GM12878 (cell line): ENCODE measurements around the gene ARHGEF26. TPM values are rescaled to one million over a fixed set of nuclear protein-coding genes. Genes with fewer than 3 reads are reported as not detected.

Experiments used
- ATAC-seq: fragments of 200-7000 bp; cut with Tn5 transposase; 3 replicates; pipeline ENCODE4 v1.9.1; 2020; ENCODE audit warnings: mild to moderate bottlenecking, moderate library complexity
- BruUV-seq: library from RNA; stranded (reverse); fragments of 400-500 nt; replicated peaks from 2 replicates; lab custom pipeline; 2021; lab: Mats Ljungman, UMichigan
- CTCF ChIA-PET: fragments of 300-600 bp; sonication (Branson Sonifier 250); formaldehyde crosslinking; extraction: SDS; loops from one replicate; lab custom pipeline; 2021; ENCODE audit warnings: inconsistent platforms; lab: Yijun Ruan, JAX
- POLR2A ChIA-PET: fragments of 350-600 bp; formaldehyde crosslinking; extraction: SDS; loops from one replicate; lab custom pipeline; 2021; ENCODE audit warnings: inconsistent platforms; lab: Charles Lee
- RAD21 ChIA-PET: fragments of 300-600 bp; sonication (Branson Sonifier 250); formaldehyde crosslinking; loops from one replicate; lab custom pipeline; 2023; ENCODE audit warnings: antibody characterized with exemption; ENCODE audit not compliant: unreplicated experiment; lab: Charles Lee
- SMC1A ChIA-PET: fragments of 300-600 bp; sonication (Branson Sonifier 250); formaldehyde crosslinking; loops from one replicate; lab custom pipeline; 2023; ENCODE audit not compliant: unreplicated experiment, uncharacterized antibody; lab: Charles Lee
- DNase-seq: peaks from one replicate; pipeline ENCODE4 v3.0.0-alpha.2; 2011; ENCODE audit warnings: low read depth, low spot score
- FAIRE-seq: peaks from 3 replicates; lab custom pipeline; 2011; peaks lifted over from hg19 to GRCh38; lab: Jason Lieb, UNC
- H2AFZ ChIP-seq: 2 replicates; pipeline ENCODE4 v1.6.0; 2011; ENCODE audit warnings: low read depth, low read length, control low read depth; ENCODE audit not compliant: control insufficient read depth
- H3K27ac ChIP-seq: 2 replicates; pipeline ENCODE4 v1.5.1; 2011; ENCODE audit warnings: control low read depth; ENCODE audit not compliant: control insufficient read depth, insufficient read depth
- H3K27me3 ChIP-seq, 2 experiments: replicated peaks in 1 of 2; 2 replicates each; pipeline versions ENCODE4 v1.6.0 to v1.6.1; 2011; ENCODE audit warnings: low read length in 1 of 2; ENCODE audit not compliant: control insufficient read depth in 2 of 2, insufficient read depth in 2 of 2
- H3K36me3 ChIP-seq, 2 experiments: 2 replicates each; pipeline ENCODE4 v1.5.1; 2011; ENCODE audit warnings: low read length in 1 of 2; ENCODE audit not compliant: control insufficient read depth in 2 of 2, insufficient read depth in 2 of 2
- H3K4me1 ChIP-seq: 2 replicates; pipeline ENCODE4 v1.6.1; 2011; ENCODE audit warnings: mild to moderate bottlenecking, low read length, moderate library complexity, mixed read lengths; ENCODE audit not compliant: control insufficient read depth, insufficient read depth
- H3K4me2 ChIP-seq: 2 replicates; pipeline ENCODE4 v1.6.0; 2011; ENCODE audit warnings: control low read depth; ENCODE audit not compliant: control insufficient read depth, insufficient read depth
- H3K4me3 ChIP-seq: fragments of 200-600 bp; sonication (generic); 2 replicates; pipeline ENCODE4 v1.5.1; 2016
- H3K79me2 ChIP-seq: 2 replicates; pipeline ENCODE4 v1.6.0; 2011; ENCODE audit warnings: low read length; ENCODE audit not compliant: control insufficient read depth, insufficient read depth
- H3K9ac ChIP-seq: 2 replicates; pipeline ENCODE4 v1.8.0; 2011; ENCODE audit warnings: low read length, control low read depth, mixed read lengths; ENCODE audit not compliant: control insufficient read depth, insufficient read depth
- H3K9me3 ChIP-seq: replicated peaks from 3 replicates; pipeline ENCODE4 v1.5.1; 2011; ENCODE audit warnings: mild to moderate bottlenecking, low read length; ENCODE audit not compliant: control insufficient read depth, insufficient read depth
- H4K20me1 ChIP-seq: 2 replicates; pipeline ENCODE4 v1.6.0; 2011; ENCODE audit not compliant: control insufficient read depth, insufficient read depth
- ASH2L ChIP-seq: fragments of 300-600, 200-600 bp; sonication (generic); IDR thresholded peaks from 2 replicates; pipeline ENCODE4 v1.6.1; 2017; ENCODE audit warnings: low read depth, mild to moderate bottlenecking, borderline replicate concordance
- CHD2 ChIP-seq: IDR thresholded peaks from 2 replicates; pipeline ENCODE4 v1.6.1; 2011; ENCODE audit warnings: low read depth, low read length, improper control_type of control experiment, borderline replicate concordance
- GABPA ChIP-seq: IDR thresholded peaks from 2 replicates; pipeline ENCODE4 v1.6.1; 2014; ENCODE audit warnings: antibody characterized with exemption, low read depth, mild to moderate bottlenecking, inconsistent platforms
- HDGF ChIP-seq: fragments of 450-650 bp; IDR thresholded peaks from 2 replicates; pipeline ENCODE4 v1.6.1; 2016; ENCODE audit warnings: antibody characterized with exemption
- MYB ChIP-seq: fragments of 150-350 bp; IDR thresholded peaks from 2 replicates; pipeline ENCODE4 v1.6.1; 2014; ENCODE audit warnings: mild to moderate bottlenecking, low read depth, low read length, borderline replicate concordance
- NBN ChIP-seq: fragments of 450-650 bp; IDR thresholded peaks from 2 replicates; pipeline ENCODE4 v1.6.1; 2016
- RCOR1 ChIP-seq: conservative IDR thresholded peaks from 2 replicates; pipeline ENCODE4 v1.6.1; 2012; ENCODE audit warnings: low read depth, low read length, improper control_type of control experiment
- WGBS: methylation state at CpG from one replicate; pipeline ENCODE4 v1.1.6; 2016; ENCODE audit warnings: low lambda C conversion rate; ENCODE audit not compliant: insufficient replicate concordance, insufficient coverage; ENCODE audit errors: missing lambda C conversion rate; 5-methylcytosine and 5-hydroxymethylcytosine counted together
- in situ Hi-C: fragments of 300-500 bp; cut with MboI; formaldehyde crosslinking; loops from 9 replicates; pipeline ENCODE4 v1.14.3; 2018; ENCODE audit warnings: mixed read lengths
- intact Hi-C: fragments of 100-400 bp; cut with micrococcal nuclease; formaldehyde crosslinking; loops from one replicate; pipeline ENCODE4 v1.14.2; 2022; ENCODE audit not compliant: unreplicated experiment
- polyA plus RNA-seq, 11 experiments: library from polyadenylated mRNA; depleted of rRNA in 4 of 11; unstranded in 6 of 11; stranded (reverse) in 5 of 11; fragments of >200 nt; fragmentation: Nextera tagmentation in 4 of 11; fragmentation: Illumina TruSeq in 1 of 11; extraction: Ambion mirVana in 4 of 11; extraction: Trizol in 1 of 11; gene quantifications; 1 replicate in 1 of 11; 2 replicates in 10 of 11; pipeline versions ENCODE4 v1.2.1 to v1.2.3, GENCODE V29; 2011 to 2016; ENCODE audit warnings: inconsistent platforms in 2 of 11, missing spikeins in 2 of 11, low read depth in 1 of 11
- total RNA-seq, 4 experiments: library from RNA; depleted of rRNA in 3 of 4; stranded (reverse); fragments of >200 nt in 3 of 4; fragmentation: Illumina TruSeq in 1 of 4; extraction: Trizol in 1 of 4; gene quantifications; 2 replicates each; pipeline versions ENCODE4 v1.2.1 to v1.2.3, GENCODE V29; 2013 to 2021
- TF ChIP-seq, protein P1 (sequence below): fragments of 450-650 bp; IDR thresholded peaks from 2 replicates; pipeline ENCODE4 v1.6.1; 2017; ENCODE audit warnings: mild to moderate bottlenecking
- TF ChIP-seq, protein P2 (sequence below): IDR thresholded peaks from 2 replicates; pipeline ENCODE4 v1.6.1; 2012; ENCODE audit warnings: improper control_type of control experiment, low read depth, low read length; ENCODE audit not compliant: insufficient replicate concordance

Gene ARHGEF26
- total and polyA plus RNA-seq, 10 of the 15 experiments (the other 5 are each of a cell fraction or from before 2014, with no cell fraction given): 0.02 to 0.47 (median 0.05) TPM; not detected in 1

DNA sequence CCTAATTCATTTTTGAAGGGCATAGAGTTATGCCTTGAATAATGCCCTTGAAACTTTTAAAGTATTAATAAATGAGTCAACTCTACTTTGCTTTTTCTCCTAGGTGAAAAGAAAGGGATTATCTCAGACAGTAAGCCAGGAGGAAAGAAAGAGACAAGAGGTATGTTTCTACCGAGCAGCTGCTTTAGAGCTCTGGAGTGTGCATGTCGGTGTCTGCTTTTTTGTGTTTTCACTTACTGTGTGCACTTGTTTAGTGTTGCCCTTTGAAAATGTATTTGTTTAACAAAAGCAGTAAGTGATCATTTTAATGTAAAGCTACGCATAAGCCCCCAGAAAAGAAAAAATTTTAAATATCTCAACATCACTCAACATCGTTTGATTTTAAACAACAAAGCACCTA lies 28.1 kb downstream of the ARHGEF26 start:
- CTCF ChIA-PET: no interaction called here
- no TSS peak for BruUV-seq
- ATAC-seq (no peak), FAIRE-seq (no peak)
- intact Hi-C loops: no loop called here
- H3K36me3 ChIP-seq: no peaks in the 10 kb centered on the region
- H3K79me2 ChIP-seq: no peaks in the 10 kb centered on the region
- H2AFZ ChIP-seq: no peak overlapping the region
- H3K4me1 ChIP-seq: no peaks in the 10 kb centered on the region
- no peak overlapping the region for H3K4me2 ChIP-seq
- RAD21 ChIA-PET: no interaction called here
- no peaks in the 10 kb centered on the region for H4K20me1 ChIP-seq
- SMC1A ChIA-PET: no interaction called here
- POLR2A ChIA-PET: no interaction called here
- no peak overlapping the region for H3K9ac ChIP-seq
- H3K27ac ChIP-seq: no peak overlapping the region
- whole genome bisulfite sequencing: 72% methylated on average over 4 of the region's 4 CpGs
- in situ Hi-C loops: no loop called here
- no peaks in the 10 kb centered on the region; a peak in 1 of 4 replicates for H3K27me3 ChIP-seq
- no peak for TF ChIP-seq GABPA
- TF ChIP-seq ASH2L: no peak
- TF ChIP-seq CHD2: no peak
- no peak for TF ChIP-seq NBN
- TF ChIP-seq, protein P1, sequence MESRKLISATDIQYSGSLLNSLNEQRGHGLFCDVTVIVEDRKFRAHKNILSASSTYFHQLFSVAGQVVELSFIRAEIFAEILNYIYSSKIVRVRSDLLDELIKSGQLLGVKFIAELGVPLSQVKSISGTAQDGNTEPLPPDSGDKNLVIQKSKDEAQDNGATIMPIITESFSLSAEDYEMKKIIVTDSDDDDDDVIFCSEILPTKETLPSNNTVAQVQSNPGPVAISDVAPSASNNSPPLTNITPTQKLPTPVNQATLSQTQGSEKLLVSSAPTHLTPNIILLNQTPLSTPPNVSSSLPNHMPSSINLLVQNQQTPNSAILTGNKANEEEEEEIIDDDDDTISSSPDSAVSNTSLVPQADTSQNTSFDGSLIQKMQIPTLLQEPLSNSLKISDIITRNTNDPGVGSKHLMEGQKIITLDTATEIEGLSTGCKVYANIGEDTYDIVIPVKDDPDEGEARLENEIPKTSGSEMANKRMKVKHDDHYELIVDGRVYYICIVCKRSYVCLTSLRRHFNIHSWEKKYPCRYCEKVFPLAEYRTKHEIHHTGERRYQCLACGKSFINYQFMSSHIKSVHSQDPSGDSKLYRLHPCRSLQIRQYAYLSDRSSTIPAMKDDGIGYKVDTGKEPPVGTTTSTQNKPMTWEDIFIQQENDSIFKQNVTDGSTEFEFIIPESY: no peak
- TF ChIP-seq, all 136 proteins: peak for 0
- no peak for DNase-seq
- H3K9me3 ChIP-seq: no peaks in the 10 kb centered on the region
- H3K4me3 ChIP-seq: no peak overlapping the region

DNA sequence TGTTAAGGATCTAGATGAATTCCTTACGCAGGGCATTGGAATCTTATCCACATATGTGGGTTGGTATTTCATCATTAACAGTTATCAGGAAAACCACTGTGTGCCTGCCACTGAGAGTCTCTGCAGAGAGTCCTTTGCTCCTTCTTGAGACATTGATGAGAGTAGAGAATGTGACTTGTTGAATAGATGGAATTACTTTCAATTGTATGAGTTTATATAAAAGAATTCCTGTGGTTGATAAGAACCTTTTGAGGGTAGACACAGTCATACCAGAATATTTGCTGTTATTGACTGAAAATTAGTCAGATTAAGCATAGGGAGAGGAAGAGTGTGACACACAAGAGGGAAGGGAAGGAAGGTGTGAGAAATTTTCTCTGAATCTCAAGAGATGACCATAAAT lies 30.8 kb downstream of the ARHGEF26 start:
- H3K27me3 ChIP-seq: no peaks in the 10 kb centered on the region; a peak in 1 of 4 replicates
- H3K27ac ChIP-seq: no peak overlapping the region
- no peak overlapping the region for H3K4me2 ChIP-seq
- ChIA-PET SMC1A (no interaction called here), POLR2A (no interaction called here), CTCF (no interaction called here), RAD21 (no interaction called here)
- DNase-seq (no peak), ATAC-seq (no peak), FAIRE-seq (no peak)
- no peaks in the 10 kb centered on the region for H3K9me3 ChIP-seq
- H2AFZ ChIP-seq: no peak overlapping the region
- WGBS: 33% methylated on average over 1 of the region's 1 CpG
- no peaks in the 10 kb centered on the region for H3K36me3 ChIP-seq
- intact Hi-C loops (no loop called here), in situ Hi-C loops (no loop called here)
- no TSS peak for BruUV-seq
- no peaks in the 10 kb centered on the region for H3K79me2 ChIP-seq
- H3K4me1 ChIP-seq: no peaks in the 10 kb centered on the region
- H3K4me3 ChIP-seq: no peak overlapping the region
- no peak overlapping the region for H3K9ac ChIP-seq
- no peaks in the 10 kb centered on the region for H4K20me1 ChIP-seq
- TF ChIP-seq, protein P2, sequence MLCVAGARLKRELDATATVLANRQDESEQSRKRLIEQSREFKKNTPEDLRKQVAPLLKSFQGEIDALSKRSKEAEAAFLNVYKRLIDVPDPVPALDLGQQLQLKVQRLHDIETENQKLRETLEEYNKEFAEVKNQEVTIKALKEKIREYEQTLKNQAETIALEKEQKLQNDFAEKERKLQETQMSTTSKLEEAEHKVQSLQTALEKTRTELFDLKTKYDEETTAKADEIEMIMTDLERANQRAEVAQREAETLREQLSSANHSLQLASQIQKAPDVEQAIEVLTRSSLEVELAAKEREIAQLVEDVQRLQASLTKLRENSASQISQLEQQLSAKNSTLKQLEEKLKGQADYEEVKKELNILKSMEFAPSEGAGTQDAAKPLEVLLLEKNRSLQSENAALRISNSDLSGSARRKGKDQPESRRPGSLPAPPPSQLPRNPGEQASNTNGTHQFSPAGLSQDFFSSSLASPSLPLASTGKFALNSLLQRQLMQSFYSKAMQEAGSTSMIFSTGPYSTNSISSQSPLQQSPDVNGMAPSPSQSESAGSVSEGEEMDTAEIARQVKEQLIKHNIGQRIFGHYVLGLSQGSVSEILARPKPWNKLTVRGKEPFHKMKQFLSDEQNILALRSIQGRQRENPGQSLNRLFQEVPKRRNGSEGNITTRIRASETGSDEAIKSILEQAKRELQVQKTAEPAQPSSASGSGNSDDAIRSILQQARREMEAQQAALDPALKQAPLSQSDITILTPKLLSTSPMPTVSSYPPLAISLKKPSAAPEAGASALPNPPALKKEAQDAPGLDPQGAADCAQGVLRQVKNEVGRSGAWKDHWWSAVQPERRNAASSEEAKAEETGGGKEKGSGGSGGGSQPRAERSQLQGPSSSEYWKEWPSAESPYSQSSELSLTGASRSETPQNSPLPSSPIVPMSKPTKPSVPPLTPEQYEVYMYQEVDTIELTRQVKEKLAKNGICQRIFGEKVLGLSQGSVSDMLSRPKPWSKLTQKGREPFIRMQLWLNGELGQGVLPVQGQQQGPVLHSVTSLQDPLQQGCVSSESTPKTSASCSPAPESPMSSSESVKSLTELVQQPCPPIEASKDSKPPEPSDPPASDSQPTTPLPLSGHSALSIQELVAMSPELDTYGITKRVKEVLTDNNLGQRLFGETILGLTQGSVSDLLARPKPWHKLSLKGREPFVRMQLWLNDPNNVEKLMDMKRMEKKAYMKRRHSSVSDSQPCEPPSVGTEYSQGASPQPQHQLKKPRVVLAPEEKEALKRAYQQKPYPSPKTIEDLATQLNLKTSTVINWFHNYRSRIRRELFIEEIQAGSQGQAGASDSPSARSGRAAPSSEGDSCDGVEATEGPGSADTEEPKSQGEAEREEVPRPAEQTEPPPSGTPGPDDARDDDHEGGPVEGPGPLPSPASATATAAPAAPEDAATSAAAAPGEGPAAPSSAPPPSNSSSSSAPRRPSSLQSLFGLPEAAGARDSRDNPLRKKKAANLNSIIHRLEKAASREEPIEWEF: no peak
- TF ChIP-seq MYB (no peak), HDGF (no peak), RCOR1 (no peak)
- TF ChIP-seq, protein P1: no peak
